HepG2 (cell line): Measurements from ENCODE around the gene RAD50. TPM values are rescaled to one million over a fixed set of nuclear protein-coding genes. Genes with fewer than 3 reads are reported as not detected.

Experiments used
- ATAC-seq: fragments of 200-7000 bp; cut with Tn5 transposase; 3 replicates; pipeline ENCODE4 v1.9.1; 2020; ENCODE audit warnings: mild to moderate bottlenecking, moderate library complexity
- BruUV-seq: library from RNA; stranded (reverse); fragments of 400-500 nt; replicated peaks from 2 replicates; lab custom pipeline; 2021; lab: Mats Ljungman, UMichigan
- CTCF ChIA-PET: fragments of 300-600 bp; formaldehyde crosslinking; extraction: SDS; loops from one replicate; lab custom pipeline; 2021; ENCODE audit warnings: low total read pairs, inconsistent platforms, low intra/inter-chr PET ratio; lab: Yijun Ruan, JAX
- POLR2A ChIA-PET: fragments of 350-600 bp; sonication (Branson Sonifier 250); formaldehyde crosslinking; loops from one replicate; lab custom pipeline; 2020; ENCODE audit warnings: antibody characterized with exemption, inconsistent platforms; lab: Yijun Ruan, JAX
- DNase-seq: peaks from one replicate; pipeline ENCODE4 v3.0.0-alpha.2; 2015; ENCODE audit warnings: low spot score
- FAIRE-seq: peaks from 3 replicates; lab custom pipeline; 2011; peaks lifted over from hg19 to GRCh38; lab: Jason Lieb, UNC
- H2AFZ ChIP-seq: one replicate; pipeline ENCODE4 v1.6.1; 2011; ENCODE audit warnings: low read length, inconsistent platforms
- H3K27ac ChIP-seq: fragments of 300-600 bp; 3 replicates; pipeline ENCODE4 v1.8.0; 2011; ENCODE audit warnings: mixed run types, mild to moderate bottlenecking, mixed read lengths, low read length, inconsistent platforms; ENCODE audit not compliant: insufficient read depth; ENCODE audit errors: extremely low read length
- H3K27me3 ChIP-seq, 2 experiments: fragments of 200-600 bp in 1 of 2; 2 replicates in 1 of 2; 3 replicates in 1 of 2; pipeline versions ENCODE4 v1.6.0 to v1.8.0; 2011; ENCODE audit warnings: low read length in 2 of 2, mild to moderate bottlenecking in 2 of 2, moderate library complexity in 2 of 2, inconsistent platforms in 1 of 2; ENCODE audit not compliant: insufficient read depth in 2 of 2, control insufficient read depth in 1 of 2
- H3K36me3 ChIP-seq, 2 experiments: fragments of 200-600 bp in 1 of 2; replicated peaks in 1 of 2; 2 replicates in 1 of 2; 3 replicates in 1 of 2; pipeline versions ENCODE4 v1.5.1 to v1.8.0; 2011; ENCODE audit warnings: low read length in 2 of 2, inconsistent platforms in 1 of 2; ENCODE audit not compliant: insufficient read depth in 2 of 2, control insufficient read depth in 1 of 2
- H3K4me1 ChIP-seq: 2 replicates; pipeline ENCODE4 v1.5.1; 2012; ENCODE audit warnings: low read length, inconsistent platforms; ENCODE audit not compliant: insufficient read depth
- H3K4me2 ChIP-seq: 2 replicates; pipeline ENCODE4 v1.6.0; 2011; ENCODE audit warnings: low read depth, low read length, inconsistent platforms
- H3K4me3 ChIP-seq, 3 experiments: fragments of 200-600 bp in 1 of 3; sonication (generic), shearing (Covaris generic) in 1 of 3; replicated peaks in 1 of 3; 2 replicates each; pipeline ENCODE4 v1.5.1; 2011 to 2016; ENCODE audit warnings: low read length in 3 of 3, inconsistent platforms in 2 of 3, low read depth in 2 of 3, mild to moderate bottlenecking in 2 of 3, control low read depth in 1 of 3, mixed read lengths in 1 of 3; ENCODE audit not compliant: insufficient read depth in 1 of 3
- H3K79me2 ChIP-seq: one replicate; pipeline ENCODE4 v1.6.1; 2011; ENCODE audit warnings: low read length, inconsistent platforms; ENCODE audit not compliant: insufficient read depth
- H3K9ac ChIP-seq: 2 replicates; pipeline ENCODE4 v1.6.0; 2011; ENCODE audit warnings: mild to moderate bottlenecking, low read depth, low read length, inconsistent platforms; ENCODE audit not compliant: insufficient read depth
- H3K9me3 ChIP-seq: 2 replicates; pipeline ENCODE4 v1.5.1; 2012; ENCODE audit warnings: mild to moderate bottlenecking, low read length
- H4K20me1 ChIP-seq: 2 replicates; pipeline ENCODE4 v1.6.0; 2011; ENCODE audit warnings: inconsistent platforms, mild to moderate bottlenecking, low read length, moderate library complexity; ENCODE audit not compliant: insufficient read depth
- ETV6 ChIP-seq: sonication (generic); formaldehyde crosslinking; conservative IDR thresholded peaks from 2 replicates; pipeline ENCODE4 v1.4.0; 2020; ENCODE audit warnings: missing genetic modification reagents
- GTF2F1 ChIP-seq: fragments of 150-350 bp; IDR thresholded peaks from 2 replicates; pipeline ENCODE4 v1.6.1; 2014; ENCODE audit warnings: low read length
- HHEX ChIP-seq: IDR thresholded peaks from 2 replicates; pipeline ENCODE4 v1.6.1; 2016; ENCODE audit warnings: control low read depth
- HNF4A ChIP-seq: sonication (generic); formaldehyde crosslinking; IDR thresholded peaks from 2 replicates; pipeline ENCODE4 v1.4.0; 2020; ENCODE audit warnings: missing genetic modification reagents
- MAFF ChIP-seq: IDR thresholded peaks from 2 replicates; pipeline ENCODE4 v1.6.1; 2011; ENCODE audit warnings: low read depth, low read length, improper control_type of control experiment
- MYC ChIP-seq: sonication (generic); formaldehyde crosslinking; IDR thresholded peaks from 2 replicates; pipeline ENCODE4 v1.9.0; 2021; ENCODE audit warnings: missing genetic modification reagents, borderline replicate concordance
- PATZ1 ChIP-seq: sonication (generic); formaldehyde crosslinking; IDR thresholded peaks from 2 replicates; pipeline ENCODE4 v1.4.0; 2020; ENCODE audit warnings: missing genetic modification reagents
- REST ChIP-seq, 2 experiments: IDR thresholded peaks; 2 replicates each; pipeline ENCODE4 v1.6.1; 2011 to 2012; ENCODE audit warnings: low read length in 2 of 2, borderline replicate concordance in 1 of 2, low read depth in 1 of 2, mild to moderate bottlenecking in 1 of 2, moderate library complexity in 1 of 2
- ZBTB21 ChIP-seq: sonication (generic); formaldehyde crosslinking; IDR thresholded peaks from 2 replicates; pipeline ENCODE4 v1.4.0; 2020; ENCODE audit warnings: missing genetic modification reagents
- ZFAT ChIP-seq: sonication (generic); formaldehyde crosslinking; conservative IDR thresholded peaks from 2 replicates; pipeline ENCODE4 v1.8.1; 2023; ENCODE audit warnings: missing genetic modification reagents, inconsistent platforms
- ZMYM4 ChIP-seq: sonication (generic); formaldehyde crosslinking; IDR thresholded peaks from 2 replicates; pipeline ENCODE4 v1.8.1; 2023; ENCODE audit warnings: mild to moderate bottlenecking, missing genetic modification reagents
- ZNF761 ChIP-seq: sonication (generic); formaldehyde crosslinking; conservative IDR thresholded peaks from 2 replicates; pipeline ENCODE4 v1.4.0; 2020; ENCODE audit warnings: mild to moderate bottlenecking, missing genetic modification reagents
- WGBS: methylation state at CpG from one replicate; pipeline ENCODE4 v1.1.6; 2017; ENCODE audit warnings: low lambda C conversion rate; 5-methylcytosine and 5-hydroxymethylcytosine counted together
- in situ Hi-C: cut with HindIII; loops from 2 replicates; pipeline ENCODE4 v1.10.0; 2017; ENCODE audit warnings: low pct_unique_long_range_greater_than_20kb; ENCODE audit not compliant: extremely low pct_ligation_motif_present
- intact Hi-C: fragments of 100-400 bp; cut with micrococcal nuclease; formaldehyde crosslinking; loops from one replicate; pipeline ENCODE4 v1.10.0; 2022; ENCODE audit not compliant: unreplicated experiment
- polyA plus RNA-seq, 8 experiments: library from polyadenylated mRNA; depleted of rRNA in 3 of 8; stranded (reverse) in 7 of 8; unstranded in 1 of 8; fragments of >200 nt; fragmentation: Illumina TruSeq in 4 of 8; extraction: Trizol in 4 of 8; gene quantifications; 2 replicates each; pipeline versions ENCODE4 v1.2.1 to v1.2.3, GENCODE V29; 2011 to 2016; ENCODE audit warnings: low read depth in 4 of 8, missing spikeins in 1 of 8, mixed read lengths in 1 of 8; ENCODE audit not compliant: insufficient read depth in 1 of 8
- total RNA-seq, 5 experiments: library from RNA; depleted of rRNA; stranded (reverse); fragments of >200 nt; fragmentation: Illumina TruSeq; extraction: Trizol; gene quantifications; 2 replicates each; pipeline ENCODE4 v1.2.3, GENCODE V29; 2016; ENCODE audit warnings: low read depth in 1 of 5

Gene RAD50
- total and polyA plus RNA-seq, 2 of the 13 experiments (the other 11 are each of a cell fraction or from before 2014, with no cell fraction given): 19.2 to 23.4 TPM

GRCh38 chr5:132669966-132670882 lies 113.4 kb downstream of the RAD50 start:
- BruUV-seq: no TSS peak
- H3K9me3 ChIP-seq: no peaks in the 10 kb centered on the region
- TF ChIP-seq REST (IDR thresholded peaks at IDR 0.05; ENCODE audit: borderline replicate concordance in 1 of 2, low read depth in 1 of 2, low read length in 2 of 2): no peak
- peak; percentile 72; the same call in 1 of the 2 replicates for TF ChIP-seq ZBTB21 (CRISPR knock-in tag)
- TF ChIP-seq PATZ1: no peak
- TF ChIP-seq ZFAT: no peak
- no peak for TF ChIP-seq ETV6 (CRISPR knock-in tag)
- TF ChIP-seq ZNF761 (CRISPR knock-in tag): no peak
- 0 out of 2 replicates have a peak, but pooled peaks have one; percentile 25 for TF ChIP-seq MAFF
- no peak for TF ChIP-seq MYC (CRISPR knock-in tag)
- TF ChIP-seq HNF4A (CRISPR knock-in tag): peak; percentile 19; the same call in 1 of the 2 replicates
- no peak for TF ChIP-seq HHEX (CRISPR knock-in tag)
- no peak for TF ChIP-seq ZMYM4
- TF ChIP-seq GTF2F1: no peak
- TF ChIP-seq, all 625 proteins: peak for 3
- Histone ChIP-seq H3K9ac (no peak overlapping the region), H4K20me1 (no peaks in the 10 kb centered on the region), H3K27ac (no peak overlapping the region), H3K4me3 (peak overlapping the region in 1 of 3 experiments; percentile 6; a peak in 1 of 6 replicates), H3K79me2 (no peaks in the 10 kb centered on the region), H3K27me3 (peaks cover 3 to 33% of the 10 kb centered on the region in 2 experiments; a peak in 4 of 5 replicates), H3K36me3 (no peaks in the 10 kb centered on the region), H3K4me1 (peaks cover 65% of the 10 kb centered on the region), H2AFZ (no peak overlapping the region), H3K4me2 (peak overlapping the region; percentile 58)
- POLR2A ChIA-PET: interaction anchor here (0.7 kb wide), 1 partner anchor 9 kb away, joined by 3 read pairs; no protein-coding TSS in a partner anchor
- WGBS: 12% methylated on average over 16 of the region's 16 CpGs
- ATAC-seq (peak; percentile 36), FAIRE-seq (no peak), DNase-seq (no peak)
- intact Hi-C loops: loop anchor here (10.0 kb wide), 1 partner anchor 55 kb away; no protein-coding TSS in a partner anchor
- CTCF ChIA-PET: no interaction called here
- in situ Hi-C loops: loop anchor here (25.0 kb wide), 1 partner anchor 283 kb away; no protein-coding TSS in a partner anchor
